HG02642 (cell line): ENCODE measurements around the gene NR1H3.
"Not testable (repeated sequence)": the region's sequence is repeated elsewhere in the genome, so short reads cannot be mapped to it uniquely, and the experiment has no call there.

Source experiments
- ATAC-seq: cut with Tn5 transposase; IDR thresholded peaks from one replicate; pipeline ENCODE4 v1.9.1; 2021; ENCODE audit warnings: mild to moderate bottlenecking; ENCODE audit not compliant: unreplicated experiment, poor library complexity

The NR1H3 gene

DNA sequence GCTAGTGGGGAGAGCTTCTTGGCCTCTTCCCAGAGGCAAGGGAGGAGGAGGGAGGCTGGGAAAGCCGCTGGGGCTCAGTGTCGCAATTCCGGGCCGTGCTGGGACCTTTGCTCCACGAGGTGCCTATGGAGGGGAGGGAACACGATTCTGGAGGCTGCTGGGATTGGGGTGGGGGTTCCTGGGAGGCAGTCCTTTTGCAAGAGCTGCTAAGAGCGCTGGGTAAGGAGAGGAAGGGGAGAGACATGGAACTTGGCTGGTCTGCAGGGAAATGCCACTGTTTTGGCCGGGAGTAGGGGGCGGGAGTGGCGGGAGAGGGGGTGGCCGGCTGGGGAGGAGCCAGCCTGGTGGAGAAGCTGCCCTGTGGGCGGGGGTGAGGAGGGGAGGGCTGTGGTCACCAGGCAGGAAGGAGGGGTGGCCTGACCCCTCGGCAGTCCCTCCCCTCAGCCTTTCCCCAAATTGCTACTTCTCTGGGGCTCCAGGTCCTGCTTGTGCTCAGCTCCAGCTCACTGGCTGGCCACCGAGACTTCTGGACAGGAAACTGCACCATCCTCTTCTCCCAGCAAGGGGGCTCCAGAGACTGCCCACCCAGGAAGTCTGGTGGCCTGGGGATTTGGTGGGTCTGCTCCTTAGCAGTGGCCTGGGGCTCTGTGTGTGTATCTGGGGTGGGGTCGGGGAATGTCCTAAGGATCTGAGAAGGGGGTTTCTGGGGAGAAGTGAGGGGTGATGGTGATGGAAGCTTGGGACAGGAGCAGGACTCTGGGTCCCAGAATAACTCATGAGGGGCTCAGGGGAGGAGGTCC, at the start of gene NR1H3:
NR1H3 (plus strand) TSS at position 480 of the 800 bp plus-strand sequence. CDS start 1,221 bp downstream, outside the sequence.
- no peak for ATAC-seq

DNA sequence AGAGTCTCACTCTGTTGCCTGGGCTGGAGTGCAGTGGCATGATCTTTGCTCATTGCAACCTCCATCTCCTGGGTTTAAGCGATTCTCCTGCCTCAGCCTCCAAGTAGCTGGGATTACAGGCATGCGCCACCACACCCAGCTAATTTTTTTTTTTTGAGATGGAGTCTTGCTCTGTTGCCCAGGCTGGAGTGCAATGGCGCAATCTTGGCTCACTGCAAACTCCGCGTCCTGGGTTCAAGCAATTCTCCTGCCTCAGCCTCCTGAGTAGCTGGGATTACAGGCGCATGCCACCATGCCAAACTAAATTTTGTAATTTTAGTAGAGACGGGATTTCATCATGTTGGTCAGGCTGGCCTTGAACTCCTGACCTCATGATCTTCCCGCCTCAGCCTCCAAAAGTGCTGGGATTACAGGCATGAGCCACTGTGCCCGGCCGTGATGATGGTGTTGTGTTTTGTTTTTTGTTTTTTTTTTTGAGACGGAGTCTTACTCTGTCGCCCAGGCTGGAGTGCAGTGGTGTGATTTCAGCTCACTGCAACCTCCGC, 49.7 kb upstream of the NR1H3 start:
- not testable (repeated sequence) for ATAC-seq

DNA sequence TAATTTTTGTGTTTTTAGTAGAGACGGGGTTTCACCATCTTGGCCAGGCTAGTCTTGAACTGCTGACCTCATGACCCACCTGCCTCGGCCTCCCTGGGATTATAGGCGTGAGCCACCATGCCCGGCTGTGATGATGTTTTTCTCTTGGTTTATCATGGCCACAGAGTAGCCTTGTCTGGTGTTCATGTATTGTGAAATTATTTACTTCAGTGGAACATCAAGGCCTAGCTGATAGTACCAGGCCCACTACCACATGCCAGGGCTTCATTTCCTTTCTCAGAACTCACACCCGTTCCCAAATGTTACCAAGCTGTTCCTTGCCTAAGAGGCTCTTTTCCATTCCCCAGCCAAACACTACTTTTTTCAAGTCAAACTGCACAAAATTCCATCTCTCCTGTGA, 49.2 kb upstream of the NR1H3 start:
- ATAC-seq: no peak

DNA sequence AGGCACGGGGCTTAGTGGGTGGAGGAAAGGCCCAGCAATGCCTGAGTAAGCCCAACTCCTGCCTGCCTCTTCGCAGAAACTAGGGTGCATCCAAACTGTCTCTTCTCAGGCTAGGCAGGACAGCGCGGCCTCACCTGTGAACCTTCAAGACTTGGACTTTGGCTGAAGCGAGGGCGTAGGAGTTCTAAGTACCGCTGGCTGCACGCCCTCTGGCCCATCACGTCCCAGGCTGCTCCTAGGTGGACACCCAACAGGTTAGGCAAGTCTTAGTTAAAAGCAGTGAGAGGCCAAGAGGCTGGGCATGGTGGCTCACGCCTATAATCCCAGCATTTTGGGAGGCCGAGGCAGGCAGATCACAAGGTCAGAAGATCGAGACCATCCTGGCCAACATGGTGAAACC, 44.9 kb upstream of the NR1H3 start:
- no peak for ATAC-seq

DNA sequence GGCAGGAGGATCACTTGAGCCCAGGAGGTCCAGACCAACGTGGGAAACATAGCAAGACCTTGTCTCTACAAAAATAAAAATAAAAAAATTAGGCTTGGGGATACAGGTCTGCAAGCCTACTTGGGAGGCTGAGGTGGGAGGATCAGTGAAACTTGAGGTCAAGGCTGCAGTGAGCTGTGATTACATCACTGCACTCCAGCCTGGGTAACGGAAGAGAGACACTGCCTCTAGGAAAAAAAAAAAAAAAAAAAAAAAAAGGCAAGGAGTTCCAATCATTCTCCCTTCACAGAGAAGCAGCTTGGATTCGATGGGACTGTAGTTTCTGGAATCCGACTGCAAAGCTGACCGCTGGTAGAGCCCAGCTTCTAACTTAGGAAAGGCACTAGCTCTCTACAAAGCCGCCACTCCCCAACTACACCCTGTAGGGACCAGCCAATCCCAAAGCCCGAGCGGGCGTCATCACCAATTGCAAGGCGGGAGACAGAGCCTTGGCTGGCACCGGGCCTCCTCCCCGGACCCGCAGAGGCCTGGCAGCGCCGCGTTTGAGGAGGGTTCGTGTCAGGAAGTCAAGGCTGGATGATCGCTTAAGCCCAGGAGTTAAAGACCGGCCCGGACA, 43.7 kb upstream of the NR1H3 start:
- ATAC-seq: peak; percentile 75

DNA sequence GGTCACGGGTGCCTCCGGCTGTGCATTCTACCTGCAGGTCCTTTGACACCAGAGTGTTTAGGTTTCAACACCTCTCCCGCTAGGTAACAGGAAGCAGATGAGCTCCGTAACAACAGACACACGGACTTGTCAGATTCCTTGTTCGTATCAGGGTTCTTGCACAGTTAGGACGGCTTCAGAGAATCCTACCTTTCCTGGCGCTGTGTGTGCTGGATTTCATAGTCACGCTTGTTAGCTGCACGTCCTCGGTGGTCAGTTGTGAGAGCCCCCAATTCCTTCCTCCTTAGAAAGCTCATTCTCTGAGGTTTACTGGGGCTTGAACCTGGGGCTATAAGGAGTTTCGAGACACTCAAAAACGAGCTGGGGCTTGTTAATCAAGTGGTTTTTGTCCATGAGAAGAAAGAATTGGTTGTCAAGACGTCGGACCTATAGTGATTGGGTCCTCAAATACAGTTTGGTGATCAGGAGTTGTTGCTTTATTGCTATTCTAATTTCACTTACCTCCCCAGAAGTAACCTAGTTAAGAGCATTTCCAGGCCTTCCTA, 42.4 kb upstream of the NR1H3 start:
- ATAC-seq: no peak

DNA sequence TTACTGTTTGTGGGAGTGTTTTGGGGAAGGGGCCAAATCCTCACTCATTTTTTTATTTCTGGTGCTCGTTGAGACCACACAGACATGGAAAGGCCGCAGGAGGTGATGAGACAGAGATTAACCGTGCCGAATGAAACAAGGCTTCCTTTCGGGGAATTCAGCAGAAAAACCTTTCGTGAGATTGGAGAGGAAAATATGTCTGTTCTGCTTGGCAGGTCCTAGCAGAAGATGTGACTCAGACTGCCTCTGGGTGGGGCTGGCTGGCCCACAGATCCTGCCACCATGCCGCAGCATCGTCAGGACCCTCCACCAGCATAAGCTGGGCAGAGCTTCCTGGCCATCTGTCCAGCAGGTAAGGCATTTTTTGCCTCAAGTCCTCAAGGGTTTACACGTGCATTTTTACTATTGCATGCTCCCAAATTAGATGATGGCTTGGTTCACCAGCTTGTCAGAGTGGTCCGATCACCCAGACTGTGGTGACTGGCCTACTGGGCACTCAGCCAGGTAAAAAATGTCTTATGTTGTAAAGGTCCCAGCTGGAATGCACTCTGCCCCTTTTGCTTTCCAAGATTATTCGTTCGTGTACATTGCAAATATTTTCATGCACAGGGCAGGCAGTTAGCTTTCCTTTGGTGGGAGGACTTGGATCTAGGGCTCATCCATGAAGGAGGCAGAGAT, 41.5 kb upstream of the NR1H3 start:
- peak; percentile 30 for ATAC-seq

DNA sequence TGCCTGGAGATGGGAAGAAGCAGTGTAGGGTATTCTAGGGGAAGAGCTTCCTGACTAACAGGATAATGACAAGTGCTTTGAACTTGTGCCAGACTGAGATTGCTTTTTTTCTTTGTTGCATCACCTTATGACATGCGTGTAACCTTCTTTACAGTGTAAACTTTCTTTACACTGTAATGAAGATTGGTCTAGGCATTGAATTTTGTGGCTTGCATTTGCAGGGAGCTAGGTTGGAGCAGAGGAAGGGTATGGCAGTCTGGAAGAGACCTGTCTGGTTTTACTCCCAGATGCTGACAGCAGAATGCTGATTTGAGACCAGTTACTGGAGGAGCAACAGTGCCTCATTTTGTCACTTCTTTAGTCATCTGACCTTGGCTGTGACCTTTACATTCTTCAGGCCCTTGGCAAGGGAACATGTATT, 37.4 kb upstream of the NR1H3 start:
- no peak for ATAC-seq

DNA sequence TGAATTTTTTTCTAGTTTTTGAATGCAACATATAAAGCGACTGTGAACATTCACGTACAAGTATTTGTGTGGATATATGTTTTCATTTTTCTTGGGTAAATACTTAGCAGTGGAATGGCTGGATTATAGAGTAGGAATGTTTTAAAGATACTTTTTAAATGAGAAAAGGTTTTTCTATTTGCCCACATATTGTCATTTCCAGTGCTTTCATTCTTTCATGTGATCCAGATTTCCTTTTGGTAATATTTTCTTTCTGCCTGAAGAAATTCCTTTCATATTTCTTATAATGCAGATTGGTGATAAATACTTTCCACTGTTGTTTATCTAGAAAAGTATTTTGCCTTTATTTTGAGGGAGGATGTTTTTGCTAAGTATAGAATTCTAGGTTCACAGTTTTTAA, 35.1 kb upstream of the NR1H3 start:
- ATAC-seq: no peak

DNA sequence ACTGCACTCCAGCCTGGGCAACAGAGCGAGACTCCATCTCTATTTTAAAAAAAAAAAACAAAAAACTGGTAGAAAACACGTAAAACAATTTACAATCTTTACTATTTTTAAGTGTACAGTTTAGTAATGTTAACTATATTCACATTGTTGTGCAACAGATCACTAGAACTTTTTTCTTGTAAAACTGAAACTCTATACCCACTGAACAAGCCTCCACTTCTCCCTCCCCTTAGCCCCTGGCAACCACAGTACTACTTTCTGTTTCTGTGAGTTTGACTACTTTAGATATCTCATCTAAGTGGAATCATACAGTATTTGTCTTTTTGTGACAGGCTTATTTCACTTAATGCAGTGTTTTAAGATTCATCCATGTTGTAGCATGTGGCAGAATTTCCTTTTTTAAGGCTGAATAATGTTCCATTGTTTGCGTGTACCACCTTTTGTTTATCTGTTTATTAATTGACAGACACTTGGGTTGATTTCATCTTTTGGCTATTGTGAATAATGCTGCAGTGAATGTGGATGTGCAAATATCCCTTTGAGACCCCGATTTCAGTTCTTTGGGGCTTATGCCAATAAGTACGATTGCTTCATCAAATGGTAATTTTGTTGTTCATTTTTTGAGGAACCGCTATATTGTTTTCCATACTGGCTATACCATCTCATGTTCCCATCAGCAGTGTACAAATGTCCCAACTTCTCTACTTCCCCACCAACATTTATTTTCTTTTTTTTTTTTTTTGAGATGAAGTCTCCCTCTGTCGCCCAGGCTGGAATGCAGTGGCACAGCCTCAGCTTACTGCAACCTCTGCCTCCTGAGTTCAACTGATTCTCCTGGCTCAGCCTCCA, 32.0 kb upstream of the NR1H3 start:
- ATAC-seq: peak; percentile 89

DNA sequence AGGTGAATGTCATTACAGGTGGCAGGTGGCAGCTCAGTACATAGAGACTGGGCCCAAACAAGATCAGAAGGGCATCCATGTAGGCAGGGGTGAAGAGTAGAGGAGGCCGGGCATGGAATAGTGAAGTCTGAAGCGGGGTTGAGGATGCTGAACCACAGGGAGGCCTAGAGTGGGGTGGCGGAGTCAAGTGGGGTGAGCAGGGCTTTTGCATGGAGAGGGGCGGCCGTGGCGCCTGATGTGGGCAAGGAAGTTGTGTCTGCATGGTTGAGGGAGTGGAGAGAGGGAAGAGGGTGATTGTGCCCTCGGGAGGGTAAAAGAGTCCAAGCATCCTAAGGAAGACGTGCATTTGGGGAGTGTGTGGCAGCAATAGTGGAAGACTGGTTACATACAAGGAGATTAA, 28.6 kb upstream of the NR1H3 start:
- ATAC-seq: no peak

DNA sequence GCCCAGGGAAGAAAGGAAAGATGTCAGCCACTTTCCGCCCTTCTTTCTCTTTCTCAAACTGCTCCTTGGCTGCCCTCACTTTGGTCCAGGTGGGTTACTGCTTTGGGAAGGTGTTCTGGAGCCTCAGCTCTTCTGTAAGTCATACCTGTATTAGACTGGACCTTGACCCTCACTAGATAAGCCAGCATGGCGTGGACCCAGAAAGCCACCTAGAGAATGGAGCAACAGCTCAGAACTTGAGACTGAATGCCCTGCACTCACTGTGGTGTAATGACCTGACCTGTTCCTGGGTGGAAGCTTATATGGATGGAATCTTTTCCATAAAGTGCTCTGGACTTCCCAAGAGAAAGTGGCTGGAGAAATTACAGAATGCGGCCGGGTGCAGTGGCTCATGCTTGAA, 24.7 kb upstream of the NR1H3 start:
- no peak for ATAC-seq

DNA sequence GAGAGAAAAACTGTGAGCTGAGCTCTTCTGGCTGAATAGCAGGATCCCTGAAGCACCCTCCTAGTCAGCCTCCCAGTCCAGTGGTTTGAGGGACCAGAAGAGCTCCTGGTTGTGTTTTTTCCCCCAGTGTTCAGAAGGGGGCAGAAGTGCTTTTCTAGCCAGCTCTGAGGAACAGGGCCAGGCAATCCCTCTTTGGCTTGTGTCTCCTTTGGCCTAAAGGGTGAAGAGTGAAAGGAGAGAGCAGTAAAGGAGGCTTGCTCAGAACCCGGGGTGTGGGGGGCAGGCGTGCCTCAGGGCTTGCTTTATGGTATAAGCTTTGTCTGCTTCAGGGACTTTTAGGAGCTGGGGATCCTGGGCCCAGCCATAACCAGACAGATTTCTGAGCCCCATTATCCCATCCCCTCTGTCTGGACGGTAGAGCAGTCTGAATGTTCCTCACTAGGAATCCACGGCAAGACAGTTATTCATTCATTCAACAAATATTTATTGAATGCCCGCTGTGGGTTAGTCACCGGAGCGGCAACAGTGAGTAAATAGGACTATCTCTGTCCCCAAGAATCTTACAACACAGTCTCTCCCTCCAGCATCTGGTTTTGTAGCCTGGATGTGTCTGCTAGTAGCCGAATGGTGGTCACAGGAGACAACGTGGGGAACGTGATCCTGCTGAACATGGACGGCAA, 23.7 kb upstream of the NR1H3 start:
- ATAC-seq: no peak

DNA sequence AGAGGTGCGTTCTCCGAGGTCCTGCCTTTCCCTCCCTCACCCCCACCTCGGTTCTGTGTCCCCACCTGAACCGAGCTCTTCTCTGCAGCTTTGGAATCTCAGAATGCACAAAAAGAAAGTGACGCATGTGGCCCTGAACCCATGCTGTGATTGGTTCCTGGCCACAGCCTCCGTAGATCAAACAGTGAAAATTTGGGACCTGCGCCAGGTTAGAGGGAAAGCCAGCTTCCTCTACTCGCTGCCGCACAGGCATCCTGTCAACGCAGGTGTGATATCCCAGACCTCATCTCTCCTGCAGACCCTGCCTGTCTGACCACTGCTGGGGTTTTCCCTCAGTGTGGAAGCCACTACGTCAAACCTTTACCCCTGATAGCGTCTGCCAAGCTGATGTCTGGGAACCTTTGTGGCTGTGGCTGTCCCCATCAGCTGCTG, 23.1 kb upstream of the NR1H3 start:
- no peak for ATAC-seq

DNA sequence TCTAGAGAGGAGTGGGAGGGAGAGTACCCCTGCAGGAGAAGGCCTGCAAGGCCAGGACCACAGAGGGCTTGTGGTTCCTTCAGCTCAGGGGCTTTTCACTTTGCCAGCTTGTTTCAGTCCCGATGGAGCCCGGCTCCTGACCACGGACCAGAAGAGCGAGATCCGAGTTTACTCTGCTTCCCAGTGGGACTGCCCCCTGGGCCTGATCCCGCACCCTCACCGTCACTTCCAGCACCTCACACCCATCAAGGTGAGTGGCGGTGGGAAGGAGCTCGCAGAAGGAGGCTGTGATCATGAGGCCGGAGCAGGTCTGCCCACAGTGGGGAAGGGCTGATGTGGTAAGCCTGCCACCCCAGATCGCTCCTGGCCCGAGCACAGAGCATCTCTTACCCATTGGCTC, 22.6 kb upstream of the NR1H3 start:
- no peak for ATAC-seq

DNA sequence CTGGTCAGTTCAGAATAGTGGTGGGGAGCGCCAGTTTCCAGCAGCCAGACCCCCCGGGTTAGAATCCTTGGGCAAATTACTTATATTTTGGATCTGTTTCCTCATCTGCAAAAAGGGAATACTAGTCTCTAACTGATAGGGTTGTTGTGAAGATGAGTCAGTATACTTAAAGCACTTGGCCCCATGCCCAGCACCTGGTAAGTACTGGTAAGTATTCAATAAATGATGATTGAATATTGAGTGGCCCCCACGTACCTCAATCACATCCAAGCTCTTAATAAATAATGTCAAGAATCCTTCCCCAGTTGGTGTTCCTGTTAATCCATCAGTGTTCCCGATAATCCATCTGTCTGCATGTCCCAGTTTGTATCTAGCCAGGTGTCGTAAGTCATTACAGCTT, 21.3 kb upstream of the NR1H3 start:
- no peak for ATAC-seq

DNA sequence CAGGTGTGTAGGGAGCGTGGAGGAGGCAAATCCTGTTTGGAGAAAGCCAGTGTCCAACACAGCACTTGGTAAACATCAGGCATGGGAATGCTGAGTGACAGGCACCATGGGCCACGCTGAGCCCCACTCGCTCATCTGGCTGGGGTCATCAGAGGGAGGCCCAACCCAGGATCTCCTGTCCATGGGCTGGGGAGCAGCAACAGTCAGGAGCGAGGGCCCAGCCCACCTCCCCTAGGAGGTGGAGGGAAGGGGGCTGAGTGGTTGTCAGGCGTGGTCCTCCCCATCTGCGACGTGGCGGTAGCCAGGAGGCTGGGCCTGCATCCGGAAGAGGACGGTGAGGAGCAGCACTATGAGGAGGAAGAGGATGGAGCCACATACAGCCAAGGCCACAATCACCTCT, 17.9 kb upstream of the NR1H3 start:
- ATAC-seq: no peak

DNA sequence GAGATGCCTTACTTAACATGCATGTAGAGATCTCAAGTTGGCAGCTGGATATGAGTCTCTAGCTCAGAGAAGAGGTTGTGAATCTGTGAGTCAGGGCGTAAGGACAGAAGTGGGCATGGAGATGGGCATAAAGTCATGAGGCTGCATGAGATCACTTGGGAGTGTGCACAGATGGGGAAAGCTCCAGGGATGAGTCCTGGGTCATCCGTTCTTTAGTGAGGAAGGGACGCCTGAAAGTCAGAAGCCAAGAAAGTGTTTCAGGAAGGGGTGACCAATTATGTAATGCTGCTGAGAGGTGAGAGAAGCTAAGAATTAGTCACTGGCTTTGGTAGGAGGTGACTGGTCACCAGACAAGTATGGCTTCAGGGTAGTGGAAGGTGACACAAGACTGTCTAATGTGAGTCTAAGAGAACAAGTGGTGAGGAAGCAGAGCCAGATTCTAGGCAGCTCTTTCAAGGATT, 15.9 kb upstream of the NR1H3 start:
- no peak for ATAC-seq

DNA sequence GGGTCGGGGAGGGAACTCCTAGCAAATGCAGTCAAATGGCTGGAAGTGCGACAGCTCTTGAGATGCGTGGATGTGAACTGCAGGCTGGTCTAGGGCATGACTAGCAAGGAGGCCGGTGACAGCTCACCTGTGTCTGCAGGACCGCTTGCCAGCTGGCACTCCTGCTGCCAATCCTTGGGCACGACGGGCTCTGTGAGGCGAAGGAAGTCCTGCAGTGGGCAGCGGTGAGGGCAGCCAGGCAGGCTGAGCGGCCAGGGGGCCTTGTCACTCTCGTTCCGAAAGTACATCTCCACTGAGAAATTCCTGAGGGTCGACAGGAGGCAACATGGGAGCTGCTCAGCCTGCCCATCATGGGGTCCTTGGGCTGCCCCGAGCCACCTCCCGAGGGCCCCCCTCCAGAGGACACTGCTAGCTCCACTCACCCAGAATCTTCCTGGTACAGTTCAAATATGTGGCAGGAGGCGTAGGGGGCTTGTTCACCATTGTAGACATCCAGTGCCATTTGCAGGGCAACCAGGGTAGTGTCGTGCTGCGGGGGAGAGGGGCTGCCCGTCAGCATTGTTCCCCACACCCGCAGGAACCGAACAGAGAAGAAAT, 15.1 kb upstream of the NR1H3 start:
- ATAC-seq: no peak
